ENCODE measurements around the gene SPIRE1.

The SPIRE1 gene

GRCh38 chr18:12449051-12449785, 208.7 kb downstream of the SPIRE1 start:
- no peak for DNase-seq (ENCODE audit: low read depth in 3 of 3)

GRCh38 chr18:12445554-12445953, 212.4 kb downstream of the SPIRE1 start:
- no peak for DNase-seq (ENCODE audit: low read depth in 3 of 3)

- DNase-seq (ENCODE audit: low read depth in 3 of 3), result no peak
Measured at GRCh38 chr18:12443551-12443950, 214.4 kb downstream of the SPIRE1 start.

GRCh38 chr18:12442946-12443345, 215.0 kb downstream of the SPIRE1 start:
- DNase-seq (ENCODE audit: low read depth in 3 of 3), result no peak

GRCh38 chr18:12441475-12442034, 216.4 kb downstream of the SPIRE1 start:
- no peak for DNase-seq (ENCODE audit: low read depth in 3 of 3)

- DNase-seq (ENCODE audit: low read depth in 3 of 3), result no peak
Measured at GRCh38 chr18:12438257-12438656, 219.7 kb downstream of the SPIRE1 start.

GRCh38 chr18:12435867-12436266, 222.0 kb downstream of the SPIRE1 start:
- DNase-seq (ENCODE audit: low read depth in 3 of 3), result no peak

- DNase-seq (ENCODE audit: low read depth in 3 of 3), result no peak
Measured at GRCh38 chr18:12434541-12434929, 223.4 kb downstream of the SPIRE1 start.

- no peak for DNase-seq (ENCODE audit: low read depth in 3 of 3)
Measured at GRCh38 chr18:12433829-12434540, 223.9 kb downstream of the SPIRE1 start.

GRCh38 chr18:12432881-12433280, 225.0 kb downstream of the SPIRE1 start:
- no peak for DNase-seq (ENCODE audit: low read depth in 3 of 3)

- DNase-seq (ENCODE audit: low read depth in 3 of 3), result no peak
Measured at GRCh38 chr18:12432196-12432595, 225.7 kb downstream of the SPIRE1 start.

GRCh38 chr18:12431561-12431960, 226.3 kb downstream of the SPIRE1 start:
- no peak for DNase-seq (ENCODE audit: low read depth in 3 of 3)

- no peak for DNase-seq (ENCODE audit: low read depth in 3 of 3)
Measured at GRCh38 chr18:12430137-12430990, 227.5 kb downstream of the SPIRE1 start.

GRCh38 chr18:12429556-12429955, 228.4 kb downstream of the SPIRE1 start:
- DNase-seq (ENCODE audit: low read depth in 3 of 3), result no peak

GRCh38 chr18:12428923-12429322, 229.0 kb downstream of the SPIRE1 start:
- no peak for DNase-seq (ENCODE audit: low read depth in 3 of 3)

- DNase-seq (ENCODE audit: low read depth in 3 of 3), result no peak
Measured at GRCh38 chr18:12426924-12427323, 231.0 kb downstream of the SPIRE1 start.

- no peak for DNase-seq (ENCODE audit: low read depth in 3 of 3)
Measured at GRCh38 chr18:12424252-12424651, 233.7 kb downstream of the SPIRE1 start.

GRCh38 chr18:12423820-12424219, 234.1 kb downstream of the SPIRE1 start:
- DNase-seq (ENCODE audit: low read depth in 3 of 3), result no peak

- no peak for DNase-seq (ENCODE audit: low read depth in 3 of 3)
Measured at GRCh38 chr18:12423393-12423792, 234.5 kb downstream of the SPIRE1 start.

GRCh38 chr18:12422936-12423335, 235.0 kb downstream of the SPIRE1 start:
- DNase-seq (ENCODE audit: low read depth in 3 of 3), result no peak

GRCh38 chr18:12421732-12422131, 236.2 kb downstream of the SPIRE1 start:
- no peak for DNase-seq (ENCODE audit: low read depth in 3 of 3)

GRCh38 chr18:12420821-12421421, 237.0 kb downstream of the SPIRE1 start:
- DNase-seq (ENCODE audit: low read depth in 3 of 3), result no peak

All from stimulated activated CD4-positive, alpha-beta T cell treated with anti-CD3 and anti-CD28 coated beads, TNF-alpha, amount 100 ng/mL, for 48 hours (primary cell).